ENCODE results near the gene COL4A4. TPM values are rescaled to one million over a fixed set of nuclear protein-coding genes. Genes with fewer than 3 reads are reported as not detected.

Gene COL4A4
- total RNA-seq, 1 donor from 2014 or later = 24.3 TPM

- Histone ChIP-seq H3K27me3 (ENCODE audit: low read depth) (peaks cover 8% of the 10 kb centered on the region), H3K4me3 (no peak overlapping the region), H3K9me3 (no peaks in the 10 kb centered on the region), H3K36me3 (no peaks in the 10 kb centered on the region), H3K4me1 (no peaks in the 10 kb centered on the region), H3K27ac (no peak overlapping the region)
- no peak for TF ChIP-seq CTCF (IDR thresholded peaks at IDR 0.05)
- intact Hi-C loops (cut with DNase I) = no loop called here
- DNase-seq = no peak
- ATAC-seq = no peak
These were observed 38.5 kb downstream of the COL4A4 start for GRCh38 chr2:227125506-227125905.

- no peak overlapping the region for H3K4me3 ChIP-seq
- no peaks in the 10 kb centered on the region for H3K9me3 ChIP-seq
- no peak for ATAC-seq
- peaks cover 8% of the 10 kb centered on the region for H3K27me3 ChIP-seq (ENCODE audit: low read depth)
- no peak overlapping the region for H3K27ac ChIP-seq
- H3K36me3 ChIP-seq = no peaks in the 10 kb centered on the region
- H3K4me1 ChIP-seq = no peaks in the 10 kb centered on the region
- DNase-seq = no peak
- intact Hi-C loops (cut with DNase I) = no loop called here
- TF ChIP-seq CTCF (IDR thresholded peaks at IDR 0.05) = no peak
These were observed 39.2 kb downstream of the COL4A4 start for GRCh38 chr2:227124811-227125210.

GRCh38 chr2:227123697-227124096 is 40.3 kb downstream of the COL4A4 start:
- no peak for DNase-seq
- Histone ChIP-seq H3K9me3 (no peaks in the 10 kb centered on the region), H3K36me3 (no peaks in the 10 kb centered on the region), H3K4me1 (no peaks in the 10 kb centered on the region), H3K27me3 (ENCODE audit: low read depth) (peaks cover 8% of the 10 kb centered on the region), H3K27ac (no peak overlapping the region), H3K4me3 (no peak overlapping the region)
- no peak for ATAC-seq
- no peak for TF ChIP-seq CTCF (IDR thresholded peaks at IDR 0.05)
- intact Hi-C loops (cut with DNase I) = no loop called here

GRCh38 chr2:227118353-227118752 is 45.7 kb downstream of the COL4A4 start:
- Histone ChIP-seq H3K36me3 (no peaks in the 10 kb centered on the region), H3K27me3 (ENCODE audit: low read depth) (no peaks in the 10 kb centered on the region), H3K4me1 (no peaks in the 10 kb centered on the region), H3K27ac (no peak overlapping the region), H3K4me3 (no peak overlapping the region), H3K9me3 (no peaks in the 10 kb centered on the region)
- no peak for TF ChIP-seq CTCF (IDR thresholded peaks at IDR 0.05)
- DNase-seq (no peak), ATAC-seq (no peak)
- intact Hi-C loops (cut with DNase I) = no loop called here

GRCh38 chr2:227117852-227118251 is 46.2 kb downstream of the COL4A4 start:
- TF ChIP-seq CTCF (IDR thresholded peaks at IDR 0.05) = no peak
- no peak overlapping the region for H3K27ac ChIP-seq
- H3K4me1 ChIP-seq = no peaks in the 10 kb centered on the region
- H3K9me3 ChIP-seq = no peaks in the 10 kb centered on the region
- DNase-seq = no peak
- intact Hi-C loops (cut with DNase I) = no loop called here
- no peaks in the 10 kb centered on the region for H3K27me3 ChIP-seq (ENCODE audit: low read depth)
- no peak for ATAC-seq
- H3K36me3 ChIP-seq = no peaks in the 10 kb centered on the region
- H3K4me3 ChIP-seq = no peak overlapping the region

- no peak for TF ChIP-seq CTCF (IDR thresholded peaks at IDR 0.05)
- no peak for DNase-seq
- no peak overlapping the region for H3K27ac ChIP-seq
- H3K36me3 ChIP-seq = no peaks in the 10 kb centered on the region
- H3K4me1 ChIP-seq = no peaks in the 10 kb centered on the region
- H3K27me3 ChIP-seq (ENCODE audit: low read depth) = no peaks in the 10 kb centered on the region
- H3K4me3 ChIP-seq = no peak overlapping the region
- no peaks in the 10 kb centered on the region for H3K9me3 ChIP-seq
- no peak for ATAC-seq
- intact Hi-C loops (cut with DNase I) = no loop called here
These were observed 47.0 kb downstream of the COL4A4 start for GRCh38 chr2:227117027-227117426.

Data from lower lobe of right lung (tissue), 2 donors.